HG03565 (cell line): Measurements from ENCODE around the gene ZNF778.
"Not testable (repeated sequence)": the region's sequence is repeated elsewhere in the genome, so short reads cannot be mapped to it uniquely, and the experiment has no call there.

Source experiments
- ATAC-seq: cut with Tn5 transposase; IDR thresholded peaks from one replicate; pipeline ENCODE4 v1.9.1; 2021; ENCODE audit warnings: mild to moderate bottlenecking, moderate library complexity; ENCODE audit not compliant: unreplicated experiment

The ZNF778 gene

DNA sequence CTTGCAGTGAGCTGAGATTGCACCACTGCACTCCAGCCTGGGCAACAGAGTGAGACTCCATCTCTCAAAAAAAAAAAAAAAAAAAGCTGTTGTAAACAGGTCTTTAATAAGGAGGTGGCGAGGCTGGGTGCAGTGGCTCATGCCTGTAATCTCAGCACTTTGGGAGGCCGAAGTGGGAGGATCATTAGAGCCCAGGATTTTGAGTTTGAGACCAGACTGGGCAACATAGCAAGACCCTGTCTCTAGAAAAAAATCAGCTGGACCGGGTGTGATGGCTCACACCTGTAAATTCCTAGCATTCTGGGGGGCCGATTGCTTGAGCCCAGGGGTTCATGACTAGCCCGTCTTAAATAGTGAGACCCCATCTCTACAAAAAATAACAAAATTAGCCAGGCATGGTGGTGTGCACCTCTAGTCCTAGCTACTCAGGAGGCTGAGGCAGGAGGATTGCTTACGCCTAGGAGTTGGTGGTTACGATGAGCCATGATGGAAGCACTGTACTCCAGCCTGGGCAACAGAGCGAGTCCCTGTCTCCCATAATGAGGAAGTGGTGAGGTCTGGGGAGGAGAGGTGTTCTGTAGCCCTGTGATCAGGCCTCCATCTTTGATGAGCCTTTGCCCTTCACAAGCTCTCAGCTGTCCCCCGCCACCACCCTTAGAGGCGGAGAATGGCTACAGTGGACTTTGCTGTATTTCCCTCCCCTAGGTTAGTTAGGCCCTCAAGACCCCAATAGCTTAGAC, 36.2 kb downstream of the ZNF778 start:
- ATAC-seq: no peak

DNA sequence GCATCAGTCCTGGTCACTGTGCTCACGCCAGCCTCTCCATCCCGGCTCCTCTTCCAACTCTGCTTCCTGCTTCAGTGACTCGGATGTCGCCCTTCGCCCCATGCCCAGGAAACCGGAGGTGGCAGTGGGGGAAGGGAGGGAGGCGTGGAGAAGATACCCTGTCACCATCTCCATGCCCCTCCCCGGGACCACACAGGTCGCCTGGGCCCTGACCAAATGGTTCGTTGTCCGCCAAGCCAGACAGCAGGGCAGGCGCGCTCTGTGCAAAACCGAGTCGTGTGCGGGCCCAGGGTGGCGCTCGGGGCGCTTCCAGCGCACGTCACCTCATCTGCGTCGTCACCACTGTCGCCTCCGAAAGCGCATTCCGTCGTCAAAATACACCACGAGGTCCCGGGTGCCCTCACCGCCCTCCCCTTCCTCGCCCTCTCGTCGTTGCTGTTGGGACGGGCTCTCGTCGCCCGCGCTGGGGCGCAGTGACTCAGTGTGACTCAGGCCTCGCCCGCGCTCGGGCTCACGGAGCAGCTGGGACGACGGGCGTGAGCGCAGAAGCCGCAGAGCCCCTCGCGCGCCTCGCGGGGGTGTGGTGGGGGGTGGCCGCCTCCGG, 39.2 kb downstream of the ZNF778 start:
- no peak for ATAC-seq

GRCh38 chr16:89257281-89257731, 39.8 kb downstream of the ZNF778 start:
- ATAC-seq: no peak

GRCh38 chr16:89257757-89258465, 40.4 kb downstream of the ZNF778 start:
- ATAC-seq: no peak

GRCh38 chr16:89259901-89260300, 42.4 kb downstream of the ZNF778 start:
- ATAC-seq: not testable (repeated sequence)

DNA sequence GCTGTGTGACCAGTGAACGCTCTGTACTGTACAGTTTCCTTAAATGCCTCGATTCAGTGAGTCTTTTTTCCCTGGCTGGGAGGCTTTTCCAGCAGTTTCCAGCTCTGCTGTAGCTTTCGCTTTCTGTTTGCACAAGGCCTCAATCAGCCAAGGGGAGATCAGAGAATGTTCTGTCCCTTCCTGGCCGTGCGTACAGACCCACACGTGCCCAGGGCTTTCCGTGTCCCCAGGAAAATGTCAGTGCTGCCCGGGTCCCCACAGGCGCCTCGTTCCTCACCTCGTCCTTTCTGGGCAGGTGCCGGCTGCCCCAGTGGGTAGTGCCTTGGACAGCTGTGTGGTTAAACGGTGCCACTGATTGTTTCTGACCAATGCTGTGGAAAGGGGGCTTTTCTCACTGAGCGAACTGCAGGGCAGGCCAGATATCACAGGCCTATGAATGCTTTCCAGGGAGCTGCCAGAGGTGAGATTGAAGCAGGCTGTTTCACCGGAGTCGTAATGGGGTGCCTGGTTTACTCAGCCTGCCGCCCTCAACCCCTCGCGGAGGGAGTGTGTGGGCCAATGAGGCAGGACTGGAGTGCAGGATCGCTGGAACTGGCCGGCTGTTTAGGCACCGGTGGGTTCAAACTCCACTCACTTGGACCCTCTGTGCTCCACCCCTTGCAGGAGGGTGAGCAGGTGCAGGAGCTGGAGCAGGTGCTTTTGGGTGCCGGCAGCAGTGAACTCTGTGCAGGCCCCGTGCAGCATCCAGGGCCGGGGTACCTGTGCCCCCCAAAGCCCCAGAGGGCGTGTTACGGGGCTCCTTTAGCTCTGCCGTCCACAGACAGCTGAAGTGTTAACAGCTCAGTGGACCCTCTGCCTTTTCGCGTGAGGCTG, 44.4 kb downstream of the ZNF778 start:
- ATAC-seq: no peak

GRCh38 chr16:89264800-89265550, 47.5 kb downstream of the ZNF778 start:
- no peak for ATAC-seq

DNA sequence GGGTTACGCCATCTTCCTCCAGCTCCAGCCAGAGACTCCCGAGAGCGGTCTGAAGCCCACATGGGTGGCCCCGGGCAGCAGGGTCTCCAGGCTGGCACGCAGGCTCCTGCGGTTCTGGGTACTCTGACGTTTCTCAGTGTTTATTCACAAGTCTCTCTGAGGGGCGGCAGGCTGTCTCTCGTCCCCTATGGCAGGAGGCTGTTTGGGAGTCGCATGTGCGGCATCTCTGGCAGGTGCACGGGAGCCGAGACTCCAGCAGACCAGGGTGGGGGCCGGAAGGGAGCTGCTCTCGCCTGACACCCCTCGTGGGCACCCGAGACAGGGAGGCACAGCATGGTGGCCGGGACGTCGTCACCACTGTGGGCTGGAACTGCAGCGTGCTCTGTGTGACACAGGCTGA, 48.1 kb downstream of the ZNF778 start:
- no peak for ATAC-seq

GRCh38 chr16:89266521-89267134, 49.1 kb downstream of the ZNF778 start:
- no peak for ATAC-seq

GRCh38 chr16:89267746-89268145, 50.2 kb downstream of the ZNF778 start:
- not testable (repeated sequence) for ATAC-seq

DNA sequence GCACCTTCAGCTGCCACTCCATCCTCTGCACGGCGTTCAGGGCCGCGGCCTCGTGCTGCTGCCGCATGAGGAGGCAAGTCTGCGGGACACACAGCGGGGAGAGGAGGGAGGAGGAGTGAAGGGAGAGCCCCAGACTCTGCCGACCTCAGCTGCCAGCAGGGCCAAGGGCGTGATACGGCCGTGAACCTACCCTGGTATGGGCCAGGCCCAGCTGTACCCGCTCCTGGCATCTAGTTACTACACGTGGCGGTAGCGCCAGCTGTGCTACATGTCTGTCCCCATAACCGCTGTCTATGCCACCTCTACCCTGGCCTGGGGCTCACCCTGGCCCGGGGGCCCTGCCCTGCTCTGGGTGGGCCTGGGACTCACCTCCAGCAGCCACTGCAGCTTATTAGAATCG, 51.1 kb downstream of the ZNF778 start:
- ATAC-seq: no peak

DNA sequence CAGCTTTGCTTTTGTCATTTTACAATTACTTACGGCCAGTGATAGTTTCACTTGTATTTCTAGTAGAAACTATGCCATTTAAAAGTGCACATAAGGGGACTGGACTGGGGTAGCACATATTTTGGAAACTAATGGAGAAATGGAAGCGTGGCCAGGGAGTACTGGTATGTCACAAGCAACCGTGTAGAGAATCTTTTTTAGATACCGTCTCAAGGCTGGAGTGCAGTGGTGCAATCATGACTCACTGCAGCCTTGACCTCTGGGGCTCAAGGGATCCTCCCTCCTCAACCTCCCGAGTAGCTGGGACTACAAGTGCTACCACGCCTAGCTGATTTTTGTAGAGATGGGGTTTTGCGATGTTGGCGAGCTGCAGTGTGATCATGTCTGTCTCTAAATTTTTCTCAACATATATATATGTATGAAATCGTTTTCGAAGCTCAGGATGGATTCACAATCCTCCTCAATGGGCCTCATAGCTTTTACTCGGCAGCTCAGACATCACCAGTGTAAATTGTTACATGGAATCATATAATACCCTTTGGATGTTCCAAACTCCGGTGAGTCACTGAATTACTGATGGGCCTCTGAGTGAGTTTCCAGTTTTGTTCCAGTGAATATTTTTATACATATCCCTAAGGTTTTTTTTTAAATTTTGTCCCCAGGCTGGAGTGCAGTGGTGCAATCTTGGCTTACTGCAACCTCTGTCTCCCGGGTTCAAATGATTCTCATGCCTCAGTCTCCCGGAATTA, 51.7 kb downstream of the ZNF778 start:
- no peak for ATAC-seq

GRCh38 chr16:89269805-89270665, 52.5 kb downstream of the ZNF778 start:
- no peak for ATAC-seq

DNA sequence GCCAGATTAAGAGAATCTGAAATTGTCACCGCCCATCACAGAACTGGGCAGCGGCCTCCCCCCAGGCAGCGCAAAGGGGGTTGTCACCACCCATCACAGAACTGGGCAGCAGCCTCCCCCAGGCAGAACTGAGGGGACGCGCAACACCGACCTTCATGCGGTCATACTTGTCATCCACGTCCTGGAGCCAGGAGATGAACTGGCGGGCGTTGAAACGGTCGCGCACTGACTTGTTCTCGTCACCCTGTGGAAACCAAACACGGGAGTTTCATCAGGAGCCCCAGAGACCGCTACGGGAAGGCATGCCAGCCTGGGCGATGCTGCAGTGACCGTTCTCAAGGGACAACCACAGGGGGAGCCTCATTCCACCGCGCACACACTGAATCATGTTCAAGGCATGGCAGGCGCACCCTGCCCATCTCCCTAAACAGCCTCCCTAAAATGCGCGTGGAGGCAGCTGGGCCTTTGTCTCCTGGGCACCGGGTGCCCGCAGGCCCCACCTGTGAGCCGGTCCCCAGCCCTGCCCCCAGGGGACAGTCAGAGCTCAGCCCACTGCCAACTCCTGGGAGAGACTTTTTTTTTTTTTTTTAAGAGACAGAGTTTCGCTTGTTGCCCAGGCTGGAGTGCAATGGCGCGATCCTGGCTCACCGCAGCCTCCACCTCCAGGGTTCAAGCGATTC, 53.3 kb downstream of the ZNF778 start:
- no peak for ATAC-seq

DNA sequence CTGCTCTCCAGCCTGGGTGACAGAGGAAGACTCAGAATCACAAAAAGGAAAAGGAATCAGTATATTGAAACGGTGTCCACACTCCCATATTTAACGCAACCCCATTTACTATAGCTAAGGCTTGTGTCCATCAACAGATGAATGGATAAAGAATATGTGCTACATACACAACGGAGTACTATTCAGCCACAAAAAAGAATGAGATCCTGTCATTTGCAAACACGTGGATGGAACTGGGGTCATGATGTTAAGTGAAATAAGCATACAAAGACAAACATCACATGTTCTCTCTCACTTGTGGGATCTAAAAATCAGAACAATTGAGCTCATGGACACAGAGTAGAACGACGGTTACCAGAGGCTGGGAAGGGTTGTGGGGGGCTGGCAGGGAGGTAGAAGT, 55.1 kb downstream of the ZNF778 start:
- ATAC-seq: no peak

DNA sequence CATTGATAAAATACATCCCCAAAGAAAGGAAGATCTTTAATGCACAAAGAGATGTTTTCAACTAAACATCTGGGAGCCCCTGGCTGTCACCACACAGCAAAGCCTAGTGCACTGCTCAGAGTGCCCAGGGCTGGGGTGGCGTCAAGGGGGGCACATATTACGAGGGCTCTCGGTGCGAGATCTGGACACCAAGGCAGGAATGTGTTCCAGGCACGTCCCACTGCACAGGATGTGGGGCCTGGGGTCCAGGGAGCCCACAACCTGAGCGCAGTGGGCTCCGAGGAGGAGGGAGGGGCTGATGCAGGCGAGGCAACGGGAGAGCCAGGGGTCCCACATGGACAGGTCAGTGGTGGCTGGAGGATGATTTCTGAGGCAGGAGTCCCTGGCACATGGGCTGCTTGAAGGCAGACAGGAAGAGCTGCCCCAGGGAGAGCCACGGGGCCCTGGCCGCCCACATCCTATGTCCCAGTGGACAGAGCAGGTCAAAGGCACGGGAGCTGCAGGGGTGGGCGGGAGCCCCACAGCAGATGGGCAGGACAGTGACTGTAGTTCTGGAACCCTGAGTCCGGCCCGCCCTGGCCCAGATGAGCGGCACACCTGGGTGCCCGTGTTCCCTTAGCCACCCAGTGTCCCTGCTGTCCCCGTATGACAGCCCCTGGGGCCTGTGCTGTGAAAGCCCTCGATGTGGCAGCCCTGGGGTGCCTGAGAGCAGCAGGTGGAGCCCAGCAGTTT, 56.4 kb downstream of the ZNF778 start:
- ATAC-seq: no peak
